ENCODE data around the gene UNC45B. TPM values are rescaled to one million over a fixed set of nuclear protein-coding genes. Genes with fewer than 3 reads are reported as not detected.

UNC45B gene
- total RNA-seq, 1 donor from 2014 or later: not detected

GRCh38 chr17:35138218-35138617 lies 9.4 kb upstream of the UNC45B start:
- H3K4me3 Mint-ChIP-seq (ENCODE audit: unreplicated experiment): no peak overlapping the region
- peaks cover 13% of the 10 kb centered on the region for H3K4me1 Mint-ChIP-seq (ENCODE audit: unreplicated experiment)
- H3K27me3 Mint-ChIP-seq (ENCODE audit: unreplicated experiment): no peaks in the 10 kb centered on the region
- no peaks in the 10 kb centered on the region for H3K9me3 Mint-ChIP-seq (ENCODE audit: unreplicated experiment)
- TF ChIP-seq CTCF (IDR thresholded peaks at IDR 0.05): no peak
- H3K36me3 Mint-ChIP-seq (ENCODE audit: unreplicated experiment): peaks cover 25% of the 10 kb centered on the region
- no peak overlapping the region for H3K27ac Mint-ChIP-seq (ENCODE audit: unreplicated experiment)
- DNase-seq (ENCODE audit: extremely low spot score, unreplicated experiment): no peak

DNA sequence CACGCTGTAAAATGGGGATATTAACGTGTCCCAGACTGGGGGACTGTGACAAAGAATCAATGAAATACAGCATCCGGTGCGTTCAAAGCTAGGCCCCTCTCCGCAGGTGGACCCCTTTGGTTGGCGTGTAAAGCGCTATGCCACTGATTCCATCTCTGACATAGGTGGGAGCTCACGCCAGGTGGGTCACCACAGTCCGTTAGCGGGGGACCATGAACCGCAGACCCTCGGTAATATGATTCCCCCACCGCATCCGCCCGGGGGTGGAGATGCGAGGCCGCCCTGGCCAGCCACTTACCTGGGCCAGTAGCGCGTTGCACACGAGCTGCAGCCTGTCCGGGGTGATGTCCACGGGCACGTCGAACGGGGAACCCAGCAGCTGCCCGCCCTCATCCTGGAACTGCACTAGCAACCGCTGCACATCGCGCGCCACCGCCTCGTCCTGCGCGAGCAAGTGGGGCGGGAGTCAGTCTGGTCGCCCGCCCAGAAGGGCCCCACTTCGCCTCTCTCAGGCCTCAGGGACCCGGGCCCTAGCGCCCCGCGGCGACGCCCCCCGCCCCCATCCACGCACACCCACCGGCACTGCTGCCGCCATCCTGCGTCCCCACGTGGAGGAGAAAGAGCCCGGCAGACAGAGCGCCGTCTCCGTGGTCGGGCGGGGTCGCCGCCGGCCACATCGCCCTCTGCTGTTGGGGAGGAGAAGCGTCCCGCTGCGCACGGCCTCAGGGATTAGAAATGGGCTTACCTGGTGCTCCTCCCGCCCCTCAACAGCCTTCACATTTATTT lies 5.7 kb upstream of the UNC45B start, which contains the start of gene NLE1:
Gene NLE1, minus strand, starts transcription at position 623 of the 786 bp plus-strand sequence. Its CDS starts 28 bp downstream, at position 595.
- Mint-ChIP-seq H3K4me1 (ENCODE audit: unreplicated experiment) (peaks cover 13% of the 10 kb centered on the region), H3K4me3 (ENCODE audit: unreplicated experiment) (peak within 1 kb of the TSS; percentile 82), H3K36me3 (ENCODE audit: unreplicated experiment) (peaks cover 8% of the 10 kb centered on the region), H3K27ac (ENCODE audit: unreplicated experiment) (no peak within 1 kb of the TSS), H3K27me3 (ENCODE audit: unreplicated experiment) (peaks cover 11% of the 10 kb centered on the region), H3K9me3 (ENCODE audit: unreplicated experiment) (no peaks in the 10 kb centered on the region)
- peak; percentile 94 for TF ChIP-seq CTCF (IDR thresholded peaks at IDR 0.05)
- DNase-seq (ENCODE audit: extremely low spot score, unreplicated experiment): peak; percentile 94

- DNase-seq (ENCODE audit: extremely low spot score, unreplicated experiment): no peak
- TF ChIP-seq CTCF (IDR thresholded peaks at IDR 0.05): peak; percentile 3
- Mint-ChIP-seq H3K27ac (ENCODE audit: unreplicated experiment) (no peak overlapping the region), H3K36me3 (ENCODE audit: unreplicated experiment) (peaks cover 5% of the 10 kb centered on the region), H3K4me1 (ENCODE audit: unreplicated experiment) (peaks cover 13% of the 10 kb centered on the region), H3K27me3 (ENCODE audit: unreplicated experiment) (peaks cover 15% of the 10 kb centered on the region), H3K4me3 (ENCODE audit: unreplicated experiment) (peak overlapping the region; percentile 82), H3K9me3 (ENCODE audit: unreplicated experiment) (no peaks in the 10 kb centered on the region)
These were observed 5.2 kb upstream of the UNC45B start for GRCh38 chr17:35142467-35142796.

DNA sequence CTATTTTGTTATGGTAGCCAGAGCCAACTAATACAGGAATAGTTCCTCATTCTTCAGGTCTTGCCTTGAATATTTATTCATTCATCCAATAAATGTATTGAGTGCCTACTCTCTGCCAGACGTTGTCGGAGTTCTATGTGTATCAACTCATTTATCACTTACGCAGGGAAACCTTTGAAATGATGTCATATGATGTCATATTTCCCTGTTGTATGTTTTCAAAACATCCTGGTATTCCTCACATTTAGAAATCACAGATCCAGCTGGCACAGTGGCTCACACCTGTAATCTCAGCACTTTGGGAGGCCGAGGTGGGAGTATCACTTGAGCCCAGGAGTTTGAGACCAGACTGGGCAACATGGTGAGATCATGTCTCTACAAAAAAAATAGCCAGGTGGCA lies 2.8 kb upstream of the UNC45B start:
- Mint-ChIP-seq H3K27ac (ENCODE audit: unreplicated experiment) (no peak overlapping the region), H3K36me3 (ENCODE audit: unreplicated experiment) (no peaks in the 10 kb centered on the region), H3K4me3 (ENCODE audit: unreplicated experiment) (no peak overlapping the region), H3K4me1 (ENCODE audit: unreplicated experiment) (peaks cover 13% of the 10 kb centered on the region), H3K9me3 (ENCODE audit: unreplicated experiment) (no peaks in the 10 kb centered on the region), H3K27me3 (ENCODE audit: unreplicated experiment) (peaks cover 24% of the 10 kb centered on the region)
- DNase-seq (ENCODE audit: extremely low spot score, unreplicated experiment): no peak
- TF ChIP-seq CTCF (IDR thresholded peaks at IDR 0.05): no peak

DNA sequence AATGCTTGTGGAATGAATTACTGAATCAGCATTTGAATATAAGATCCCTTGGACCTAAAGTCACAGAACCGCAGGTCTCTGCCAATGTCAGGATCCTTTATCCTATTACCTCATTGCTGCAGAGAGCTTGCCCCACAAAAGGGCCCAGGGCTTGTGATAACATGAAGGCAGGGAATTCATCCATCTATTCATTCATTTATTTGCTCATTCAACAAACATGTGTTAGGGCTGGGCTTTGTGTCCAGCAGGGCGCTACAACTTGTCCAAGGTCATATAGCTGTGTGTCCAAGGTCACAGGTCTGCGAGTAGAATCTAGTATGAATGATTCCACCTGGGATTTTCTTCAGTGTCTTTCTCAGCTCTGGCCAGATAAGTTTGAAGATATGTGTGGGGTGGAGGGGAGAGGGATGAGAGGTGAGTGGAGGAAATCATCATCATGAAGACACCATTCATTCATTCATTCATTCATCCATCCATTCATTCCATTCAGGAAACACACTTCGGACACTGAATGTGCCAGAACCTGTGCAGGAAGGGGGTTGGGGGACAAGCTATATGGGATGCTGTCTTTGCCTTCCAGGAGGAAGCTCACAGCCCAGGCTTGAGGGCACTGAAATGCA lies 1.3 kb upstream of the UNC45B start:
- H3K27me3 Mint-ChIP-seq (ENCODE audit: unreplicated experiment): peaks cover 24% of the 10 kb centered on the region
- no peaks in the 10 kb centered on the region for H3K36me3 Mint-ChIP-seq (ENCODE audit: unreplicated experiment)
- no peak for TF ChIP-seq CTCF (IDR thresholded peaks at IDR 0.05)
- no peak overlapping the region for H3K4me3 Mint-ChIP-seq (ENCODE audit: unreplicated experiment)
- H3K4me1 Mint-ChIP-seq (ENCODE audit: unreplicated experiment): peaks cover 5% of the 10 kb centered on the region
- no peak for DNase-seq (ENCODE audit: extremely low spot score, unreplicated experiment)
- no peaks in the 10 kb centered on the region for H3K9me3 Mint-ChIP-seq (ENCODE audit: unreplicated experiment)
- no peak overlapping the region for H3K27ac Mint-ChIP-seq (ENCODE audit: unreplicated experiment)

Measured in osteocyte (in vitro differentiated cells).